NCI-H128 (cell line): Measurements from ENCODE around the gene ABL2.
"Not testable (repeated sequence)": the region's sequence is repeated elsewhere in the genome, so short reads cannot be mapped to it uniquely, and the experiment has no call there.

Experiments used
- DNase-seq: peaks from one replicate; lab custom pipeline; 2025; ENCODE audit not compliant: unreplicated experiment; lab: John Stamatoyannopoulos, UW

Gene ABL2

GRCh38 chr1:179229214-179230140 is at the start of gene ABL2:
Gene ABL2, minus strand, starts transcription at chr1:179229677. Its CDS starts 280 bp downstream, at chr1:179229397.
- peak; percentile 50 for DNase-seq

DNA sequence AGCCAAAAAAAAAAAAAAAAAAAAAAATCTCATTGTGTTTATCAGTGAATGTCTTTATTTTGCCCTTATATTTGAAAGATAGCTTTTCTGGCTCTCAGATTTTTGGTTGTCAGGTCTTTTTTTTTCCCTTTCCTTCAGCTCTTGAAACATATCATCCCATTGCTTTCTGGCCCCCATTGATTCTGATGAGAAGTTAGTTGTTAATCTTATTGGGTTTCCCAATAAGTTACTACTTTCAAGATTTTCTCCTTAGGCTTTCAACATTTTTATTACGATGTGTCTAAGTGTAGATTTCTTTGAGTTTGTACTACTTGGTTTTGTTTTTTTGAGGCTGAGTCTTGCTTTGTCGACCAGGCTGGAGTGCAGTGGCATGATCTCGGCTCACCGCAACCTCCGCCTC is 49.4 kb upstream of the ABL2 start:
- DNase-seq: no peak

GRCh38 chr1:179274424-179274823 is 44.9 kb upstream of the ABL2 start:
- DNase-seq: not testable (repeated sequence)

- DNase-seq: no peak
Observed at GRCh38 chr1:179269071-179269470, 39.6 kb upstream of the ABL2 start.

- no peak for DNase-seq
Observed at GRCh38 chr1:179264507-179264906, 35.0 kb upstream of the ABL2 start.

DNA sequence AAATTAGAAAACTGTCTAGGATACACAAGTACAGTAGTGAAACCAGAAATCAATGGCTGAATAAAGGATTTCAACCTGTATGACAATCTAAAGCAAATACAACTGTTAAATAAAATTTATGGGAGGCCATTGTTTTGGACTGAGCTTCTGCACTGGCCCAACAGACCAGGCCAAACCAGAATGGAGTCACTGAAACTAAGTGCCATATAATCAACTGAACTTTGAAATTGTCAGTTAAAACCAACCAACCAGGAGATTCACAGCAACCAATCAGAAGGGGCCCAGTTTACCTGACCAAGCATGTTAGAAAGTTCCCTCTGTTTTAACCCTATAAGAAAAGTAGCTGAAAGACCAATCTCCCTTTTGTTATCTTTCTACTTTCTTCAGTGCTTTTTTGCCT is 33.6 kb upstream of the ABL2 start:
- no peak for DNase-seq

GRCh38 chr1:179262183-179262582 is 32.7 kb upstream of the ABL2 start:
- no peak for DNase-seq

- DNase-seq: no peak
Observed at GRCh38 chr1:179253286-179253972, 24.0 kb upstream of the ABL2 start.

GRCh38 chr1:179252606-179253005 is 23.1 kb upstream of the ABL2 start:
- no peak for DNase-seq

DNA sequence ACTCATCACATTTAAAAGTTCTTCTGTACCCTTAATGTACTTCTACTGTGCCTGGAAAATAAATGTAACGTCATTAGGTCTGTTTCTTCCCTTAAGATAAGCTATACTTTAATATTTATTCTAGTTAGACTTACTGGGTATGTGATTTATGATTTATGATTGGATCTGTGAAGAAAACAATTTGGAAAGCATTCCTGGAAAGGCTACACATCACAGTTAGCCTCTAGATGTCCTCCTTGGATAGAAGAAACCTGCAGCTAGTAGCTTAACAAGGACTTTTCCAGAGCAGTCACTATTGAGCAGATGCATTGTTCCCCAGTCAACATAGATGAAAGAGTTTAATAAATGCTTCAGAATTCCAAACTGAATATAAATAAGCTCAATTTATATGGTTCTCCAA is 22.2 kb upstream of the ABL2 start:
- no peak for DNase-seq

DNA sequence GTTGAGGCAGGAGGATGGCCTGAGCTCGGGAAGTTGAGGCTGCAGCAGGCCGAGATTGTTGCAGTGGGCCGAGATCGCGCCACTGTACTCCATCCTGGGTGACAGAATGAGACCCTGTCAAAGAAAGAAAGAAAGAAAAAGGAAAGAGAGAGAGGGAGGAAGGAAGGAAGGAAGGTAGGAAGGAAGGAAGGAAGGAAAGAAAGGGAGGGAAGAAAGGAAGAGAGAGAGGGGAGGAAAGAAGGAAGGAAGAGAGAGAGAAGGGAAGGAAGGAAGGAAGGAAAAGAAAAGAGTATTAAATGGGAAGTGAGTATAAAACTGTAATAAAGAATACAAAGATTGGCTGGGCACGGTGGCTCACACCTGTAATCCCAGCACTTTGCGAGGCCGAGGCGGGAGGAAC is 18.4 kb upstream of the ABL2 start:
- no peak for DNase-seq

- DNase-seq: not testable (repeated sequence)
Observed at GRCh38 chr1:179245426-179245825, 15.9 kb upstream of the ABL2 start.

- no peak for DNase-seq
Observed at GRCh38 chr1:179241530-179242097, 12.1 kb upstream of the ABL2 start.

DNA sequence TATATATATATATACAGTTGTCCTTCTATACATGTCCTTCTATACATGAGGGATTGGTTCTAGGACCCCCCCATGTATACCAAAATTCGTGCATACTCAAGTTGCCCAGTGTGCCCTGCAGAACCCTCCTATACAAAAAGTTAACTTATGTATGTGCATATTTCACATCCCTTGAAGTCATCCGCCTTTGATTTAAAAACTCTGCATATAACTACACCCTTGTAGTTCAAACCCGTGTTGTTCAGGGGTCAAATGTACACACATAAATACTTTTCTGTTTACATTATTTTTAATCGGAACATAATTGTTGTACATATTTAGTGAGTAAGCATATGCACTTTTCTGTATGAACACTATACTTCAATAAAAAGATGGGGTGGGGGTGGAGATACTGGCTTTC is 7.7 kb upstream of the ABL2 start:
- DNase-seq: no peak

DNA sequence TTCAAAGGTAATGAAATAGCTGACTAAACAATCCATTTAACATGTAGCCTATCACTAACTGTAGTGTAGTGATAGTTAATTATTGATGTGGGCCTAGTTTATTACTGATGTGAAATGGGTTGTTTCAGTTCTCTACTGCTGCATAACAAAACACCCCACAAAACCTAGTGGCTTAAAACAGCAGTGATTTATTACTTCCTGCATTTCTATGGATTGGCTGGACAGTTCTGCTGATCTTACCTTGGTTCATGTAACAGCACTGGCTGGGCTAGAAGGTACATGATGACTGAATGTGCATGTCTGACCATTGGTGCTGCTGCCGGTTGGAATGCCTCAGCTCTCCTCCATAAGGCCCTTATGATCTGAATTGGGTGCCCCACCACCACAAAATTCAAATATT is 5.4 kb upstream of the ABL2 start:
- DNase-seq: no peak

- no peak for DNase-seq
Observed at GRCh38 chr1:179231923-179232322, 2.4 kb upstream of the ABL2 start.

DNA sequence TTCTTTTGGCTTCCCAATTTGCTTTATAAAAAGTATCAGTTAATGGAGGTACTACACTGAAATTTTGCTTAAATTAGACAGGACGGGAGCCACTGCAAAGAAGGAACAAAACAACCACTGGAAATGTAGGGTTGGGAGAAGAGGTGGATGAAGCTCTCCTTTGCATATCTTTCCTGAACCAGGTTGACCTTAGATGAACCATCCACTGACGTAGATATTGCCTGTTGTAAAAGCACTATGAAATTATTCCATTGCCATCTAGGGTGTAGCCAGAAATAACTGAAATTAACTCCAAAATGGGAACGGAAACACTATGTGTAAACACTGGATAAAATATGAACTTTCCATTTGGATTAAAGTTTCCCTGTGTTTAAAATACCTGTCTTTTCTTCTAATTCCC is 1.2 kb upstream of the ABL2 start:
- DNase-seq: no peak

DNA sequence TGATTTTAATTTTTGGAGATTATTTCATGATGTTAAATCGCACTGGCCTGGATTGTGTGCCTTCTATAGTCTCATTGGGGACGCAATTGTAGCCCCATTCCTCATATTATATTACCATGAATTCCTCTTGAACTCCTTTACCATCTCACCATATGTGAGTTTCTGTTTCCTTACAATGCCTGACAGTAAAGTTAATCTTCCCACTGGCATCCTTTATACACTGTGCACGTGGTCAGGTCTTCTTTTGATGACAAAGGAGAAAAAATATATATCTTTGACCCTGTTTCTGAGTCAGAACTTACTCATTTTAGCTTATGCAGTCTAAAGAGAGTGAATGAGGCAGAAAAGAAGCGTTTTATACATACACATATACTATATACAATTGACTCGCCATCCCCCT is 774 bp upstream of the ABL2 start:
- DNase-seq: no peak

- DNase-seq: no peak
Observed at GRCh38 chr1:179228783-179229213, 679 bp downstream of the ABL2 start.

DNA sequence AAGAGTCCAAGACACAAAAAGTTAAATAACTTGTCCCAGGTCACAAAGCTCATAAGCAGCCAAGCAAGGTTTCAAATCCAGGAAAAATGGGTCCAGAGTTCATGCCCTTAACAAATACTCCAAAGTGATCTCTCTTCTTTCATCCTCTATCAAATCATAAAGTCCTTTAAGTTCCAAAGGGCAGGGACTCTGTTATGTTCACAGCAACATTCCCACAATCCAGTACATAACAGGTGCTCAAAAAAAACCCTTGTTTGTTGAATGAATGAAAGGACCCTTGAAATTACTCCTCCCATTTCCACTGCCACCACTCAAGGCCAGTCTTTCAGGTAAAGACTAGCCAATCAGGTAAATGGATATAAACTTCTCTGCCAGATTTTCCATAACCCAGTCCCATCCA is 2.7 kb downstream of the ABL2 start:
- no peak for DNase-seq

GRCh38 chr1:179224466-179224865 is 5.0 kb downstream of the ABL2 start:
- not testable (repeated sequence) for DNase-seq

DNA sequence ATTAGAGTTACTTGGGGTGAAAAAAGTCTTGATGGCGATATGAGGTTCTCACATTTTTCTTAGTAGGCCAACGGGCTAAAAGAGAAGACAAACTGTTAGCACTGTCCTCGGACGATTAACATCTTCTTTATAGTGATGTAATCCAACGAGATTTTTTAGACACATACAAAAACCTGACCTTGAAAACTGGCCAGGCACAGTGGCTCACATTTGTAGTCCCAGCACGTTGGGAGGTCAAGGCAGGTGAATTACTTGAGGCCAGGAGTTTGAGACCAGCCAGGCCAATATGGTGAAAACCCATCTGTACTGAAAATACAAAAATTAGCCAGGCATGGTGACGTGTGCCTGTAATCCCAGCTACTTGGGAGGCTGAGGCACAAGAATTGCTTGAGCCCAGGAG is 8.4 kb downstream of the ABL2 start:
- not testable (repeated sequence) for DNase-seq
